ENCODE results near the gene DENND5A. TPM values are rescaled to one million over a fixed set of nuclear protein-coding genes. Genes with fewer than 3 reads are reported as not detected.

DENND5A gene
- total RNA-seq, 1 experiment from 2014 or later, result 136 TPM

GRCh38 chr11:9302448-9302847, 37.3 kb upstream of the DENND5A start:
- ChIA-PET CTCF (no interaction called here), POLR2A (interaction anchor here (0.6 kb wide), 2 partner anchors 15 to 338 kb away, joined by 6 to 7 read pairs; no protein-coding TSS in a partner anchor)
- H3K27ac ChIP-seq (ENCODE audit: low read length), result no peak overlapping the region
- DNase-seq (ENCODE audit: low read depth, low spot score) (no peak), ATAC-seq (no peak)
- BruUV-seq (replicated peaks), result no TSS peak
- no peak overlapping the region for H3K4me3 ChIP-seq (ENCODE audit: low read depth in 2 of 2, low read length in 2 of 2)
- in situ Hi-C loops (cut with HindIII; ENCODE audit: low pct_unique_long_range_greater_than_20kb, low sequenced_read_pairs), result no loop called here
- no peaks in the 10 kb centered on the region for H3K9me3 ChIP-seq (ENCODE audit: control insufficient read depth, insufficient read depth, low read depth, low read length)
- no peaks in the 10 kb centered on the region for H3K27me3 ChIP-seq (ENCODE audit: control insufficient read depth, insufficient read depth, low read length)
- TF ChIP-seq POLR2AphosphoS5 (IDR thresholded peaks at IDR 0.05; ENCODE audit: low read depth, low read length) (no peak), TCF7L2 (IDR thresholded peaks at IDR 0.05; ENCODE audit: low read depth, low read length) (no peak), SIN3A (IDR thresholded peaks at IDR 0.05; ENCODE audit: borderline replicate concordance, insufficient read depth, low read depth, low read length) (no peak)
- TF ChIP-seq, protein P1, sequence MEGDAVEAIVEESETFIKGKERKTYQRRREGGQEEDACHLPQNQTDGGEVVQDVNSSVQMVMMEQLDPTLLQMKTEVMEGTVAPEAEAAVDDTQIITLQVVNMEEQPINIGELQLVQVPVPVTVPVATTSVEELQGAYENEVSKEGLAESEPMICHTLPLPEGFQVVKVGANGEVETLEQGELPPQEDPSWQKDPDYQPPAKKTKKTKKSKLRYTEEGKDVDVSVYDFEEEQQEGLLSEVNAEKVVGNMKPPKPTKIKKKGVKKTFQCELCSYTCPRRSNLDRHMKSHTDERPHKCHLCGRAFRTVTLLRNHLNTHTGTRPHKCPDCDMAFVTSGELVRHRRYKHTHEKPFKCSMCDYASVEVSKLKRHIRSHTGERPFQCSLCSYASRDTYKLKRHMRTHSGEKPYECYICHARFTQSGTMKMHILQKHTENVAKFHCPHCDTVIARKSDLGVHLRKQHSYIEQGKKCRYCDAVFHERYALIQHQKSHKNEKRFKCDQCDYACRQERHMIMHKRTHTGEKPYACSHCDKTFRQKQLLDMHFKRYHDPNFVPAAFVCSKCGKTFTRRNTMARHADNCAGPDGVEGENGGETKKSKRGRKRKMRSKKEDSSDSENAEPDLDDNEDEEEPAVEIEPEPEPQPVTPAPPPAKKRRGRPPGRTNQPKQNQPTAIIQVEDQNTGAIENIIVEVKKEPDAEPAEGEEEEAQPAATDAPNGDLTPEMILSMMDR (IDR thresholded peaks at IDR 0.05), result no peak
- TF ChIP-seq, protein P2, sequence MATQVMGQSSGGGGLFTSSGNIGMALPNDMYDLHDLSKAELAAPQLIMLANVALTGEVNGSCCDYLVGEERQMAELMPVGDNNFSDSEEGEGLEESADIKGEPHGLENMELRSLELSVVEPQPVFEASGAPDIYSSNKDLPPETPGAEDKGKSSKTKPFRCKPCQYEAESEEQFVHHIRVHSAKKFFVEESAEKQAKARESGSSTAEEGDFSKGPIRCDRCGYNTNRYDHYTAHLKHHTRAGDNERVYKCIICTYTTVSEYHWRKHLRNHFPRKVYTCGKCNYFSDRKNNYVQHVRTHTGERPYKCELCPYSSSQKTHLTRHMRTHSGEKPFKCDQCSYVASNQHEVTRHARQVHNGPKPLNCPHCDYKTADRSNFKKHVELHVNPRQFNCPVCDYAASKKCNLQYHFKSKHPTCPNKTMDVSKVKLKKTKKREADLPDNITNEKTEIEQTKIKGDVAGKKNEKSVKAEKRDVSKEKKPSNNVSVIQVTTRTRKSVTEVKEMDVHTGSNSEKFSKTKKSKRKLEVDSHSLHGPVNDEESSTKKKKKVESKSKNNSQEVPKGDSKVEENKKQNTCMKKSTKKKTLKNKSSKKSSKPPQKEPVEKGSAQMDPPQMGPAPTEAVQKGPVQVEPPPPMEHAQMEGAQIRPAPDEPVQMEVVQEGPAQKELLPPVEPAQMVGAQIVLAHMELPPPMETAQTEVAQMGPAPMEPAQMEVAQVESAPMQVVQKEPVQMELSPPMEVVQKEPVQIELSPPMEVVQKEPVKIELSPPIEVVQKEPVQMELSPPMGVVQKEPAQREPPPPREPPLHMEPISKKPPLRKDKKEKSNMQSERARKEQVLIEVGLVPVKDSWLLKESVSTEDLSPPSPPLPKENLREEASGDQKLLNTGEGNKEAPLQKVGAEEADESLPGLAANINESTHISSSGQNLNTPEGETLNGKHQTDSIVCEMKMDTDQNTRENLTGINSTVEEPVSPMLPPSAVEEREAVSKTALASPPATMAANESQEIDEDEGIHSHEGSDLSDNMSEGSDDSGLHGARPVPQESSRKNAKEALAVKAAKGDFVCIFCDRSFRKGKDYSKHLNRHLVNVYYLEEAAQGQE (IDR thresholded peaks at IDR 0.05; ENCODE audit: insufficient read depth in 1 of 2, low read depth in 2 of 2, low read length in 1 of 2), result no peak
- H3K36me3 ChIP-seq (ENCODE audit: control insufficient read depth, insufficient read depth, low read length), result no peaks in the 10 kb centered on the region
- intact Hi-C loops (cut with micrococcal nuclease; ENCODE audit: unreplicated experiment), result no loop called here
- H3K4me1 ChIP-seq (ENCODE audit: control insufficient read depth, insufficient read depth, low read length), result no peaks in the 10 kb centered on the region

- POLR2A ChIA-PET, result interaction anchor here (0.7 kb wide), 1 partner anchor 309 kb away, joined by 3 read pairs; no protein-coding TSS in a partner anchor
- BruUV-seq (replicated peaks), result no TSS peak
Measured at GRCh38 chr11:9301720-9302119, 36.6 kb upstream of the DENND5A start.

More at GRCh38 chr11:9301720-9302119, 36.6 kb upstream of the DENND5A start:
- Histone ChIP-seq H3K4me3 (ENCODE audit: low read depth in 2 of 2, low read length in 2 of 2) (no peak overlapping the region), H3K4me1 (ENCODE audit: control insufficient read depth, insufficient read depth, low read length) (no peaks in the 10 kb centered on the region), H3K27ac (ENCODE audit: low read length) (no peak overlapping the region), H3K27me3 (ENCODE audit: control insufficient read depth, insufficient read depth, low read length) (no peaks in the 10 kb centered on the region), H3K9me3 (ENCODE audit: control insufficient read depth, insufficient read depth, low read depth, low read length) (no peaks in the 10 kb centered on the region), H3K36me3 (ENCODE audit: control insufficient read depth, insufficient read depth, low read length) (no peaks in the 10 kb centered on the region)
- TF ChIP-seq POLR2AphosphoS5 (IDR thresholded peaks at IDR 0.05; ENCODE audit: low read depth, low read length), result no peak
- no peak for TF ChIP-seq TCF7L2 (IDR thresholded peaks at IDR 0.05; ENCODE audit: low read depth, low read length)
- TF ChIP-seq, protein P2 (IDR thresholded peaks at IDR 0.05; ENCODE audit: insufficient read depth in 1 of 2, low read depth in 2 of 2, low read length in 1 of 2), result no peak
- TF ChIP-seq, protein P1 (IDR thresholded peaks at IDR 0.05), result no peak
- TF ChIP-seq SIN3A (IDR thresholded peaks at IDR 0.05; ENCODE audit: borderline replicate concordance, insufficient read depth, low read depth, low read length), result no peak
- DNase-seq (ENCODE audit: low read depth, low spot score) (no peak), ATAC-seq (no peak)
- in situ Hi-C loops (cut with HindIII; ENCODE audit: low pct_unique_long_range_greater_than_20kb, low sequenced_read_pairs) (no loop called here), intact Hi-C loops (cut with micrococcal nuclease; ENCODE audit: unreplicated experiment) (no loop called here)
- CTCF ChIA-PET, result no interaction called here

All from Panc1 (cell line).